Fibroblast of mammary gland (primary cell): Measurements from ENCODE around the gene NOXA1.

Experiments used
- DNase-seq: peaks from one replicate; pipeline ENCODE4 v3.0.0-alpha.2; 2010; ENCODE audit warnings: low read depth
- H3K4me3 ChIP-seq: 2 replicates; pipeline ENCODE4 v1.5.1; 2011; ENCODE audit warnings: low read depth, mild to moderate bottlenecking, low read length, moderate library complexity; ENCODE audit not compliant: control insufficient read depth
- TF ChIP-seq, protein P1 (sequence below): conservative IDR thresholded peaks from 2 replicates; pipeline ENCODE4 v1.5.1; 2011; ENCODE audit warnings: low read depth, low read length, inconsistent platforms; ENCODE audit not compliant: control insufficient read depth, insufficient read depth

The NOXA1 gene

DNA sequence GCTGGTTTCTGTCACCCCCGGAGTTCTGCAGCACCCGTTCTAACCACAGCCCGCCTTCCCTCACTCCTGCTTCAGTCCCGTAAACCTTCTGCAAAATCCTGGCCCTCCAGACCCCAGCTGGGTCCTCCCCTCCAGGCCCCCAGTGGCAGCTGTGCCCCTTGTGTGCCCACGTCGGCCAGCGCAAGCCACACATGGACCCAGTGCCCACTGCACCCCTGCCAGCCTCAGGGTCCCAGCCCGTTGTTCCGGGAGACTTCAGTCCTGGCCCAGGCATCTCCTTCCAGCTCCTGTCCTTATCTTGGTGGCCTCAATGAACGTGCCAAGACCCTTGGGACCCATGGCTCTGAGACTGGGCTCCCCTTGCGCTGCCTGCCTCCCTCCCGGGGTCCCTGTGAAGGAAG is 43.4 kb upstream of the NOXA1 start:
- no peak for DNase-seq
- no peak overlapping the region for H3K4me3 ChIP-seq
- TF ChIP-seq, protein P1, sequence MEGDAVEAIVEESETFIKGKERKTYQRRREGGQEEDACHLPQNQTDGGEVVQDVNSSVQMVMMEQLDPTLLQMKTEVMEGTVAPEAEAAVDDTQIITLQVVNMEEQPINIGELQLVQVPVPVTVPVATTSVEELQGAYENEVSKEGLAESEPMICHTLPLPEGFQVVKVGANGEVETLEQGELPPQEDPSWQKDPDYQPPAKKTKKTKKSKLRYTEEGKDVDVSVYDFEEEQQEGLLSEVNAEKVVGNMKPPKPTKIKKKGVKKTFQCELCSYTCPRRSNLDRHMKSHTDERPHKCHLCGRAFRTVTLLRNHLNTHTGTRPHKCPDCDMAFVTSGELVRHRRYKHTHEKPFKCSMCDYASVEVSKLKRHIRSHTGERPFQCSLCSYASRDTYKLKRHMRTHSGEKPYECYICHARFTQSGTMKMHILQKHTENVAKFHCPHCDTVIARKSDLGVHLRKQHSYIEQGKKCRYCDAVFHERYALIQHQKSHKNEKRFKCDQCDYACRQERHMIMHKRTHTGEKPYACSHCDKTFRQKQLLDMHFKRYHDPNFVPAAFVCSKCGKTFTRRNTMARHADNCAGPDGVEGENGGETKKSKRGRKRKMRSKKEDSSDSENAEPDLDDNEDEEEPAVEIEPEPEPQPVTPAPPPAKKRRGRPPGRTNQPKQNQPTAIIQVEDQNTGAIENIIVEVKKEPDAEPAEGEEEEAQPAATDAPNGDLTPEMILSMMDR = no peak

DNA sequence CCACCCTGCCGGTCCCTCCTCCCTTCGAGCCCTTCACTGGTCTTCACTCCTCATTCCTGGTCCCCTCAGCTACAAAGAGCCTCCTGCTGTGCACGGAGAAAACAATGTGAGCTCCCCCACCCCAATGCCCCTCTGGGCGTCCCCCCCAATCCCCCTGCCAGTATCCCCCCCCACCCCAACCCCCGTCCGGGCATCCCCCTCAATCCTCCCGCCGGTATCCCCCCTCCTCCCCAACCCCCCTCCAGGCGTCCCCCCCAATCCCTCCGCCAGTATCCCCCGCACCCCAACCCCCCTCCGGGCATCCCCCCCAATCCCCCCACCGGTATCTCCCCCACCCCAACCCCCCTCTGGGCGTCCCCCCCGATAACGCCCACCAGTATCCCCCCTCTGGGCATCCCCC is 43.0 kb upstream of the NOXA1 start:
- DNase-seq = no peak
- TF ChIP-seq, protein P1 = no peak
- no peak overlapping the region for H3K4me3 ChIP-seq

DNA sequence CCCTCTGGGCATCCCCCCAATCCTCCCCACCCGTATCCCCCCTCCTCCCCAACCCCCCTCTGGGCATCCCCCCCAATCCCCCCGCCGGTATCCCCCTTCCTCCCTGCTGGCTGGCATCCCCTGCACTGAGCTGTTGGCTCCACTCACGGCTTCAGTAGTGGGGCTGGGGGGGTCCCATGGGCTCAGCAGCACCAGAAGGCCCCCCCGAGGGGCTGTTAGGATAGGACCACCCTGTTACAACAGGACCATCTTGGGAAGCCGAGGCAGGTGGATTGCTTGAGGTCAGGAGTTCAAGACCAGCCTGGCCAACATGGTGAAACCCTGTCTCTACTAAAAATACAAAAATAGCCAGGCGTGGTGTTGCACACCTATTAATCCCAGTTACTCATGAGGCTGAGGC is 42.6 kb upstream of the NOXA1 start:
- TF ChIP-seq, protein P1 = no peak
- H3K4me3 ChIP-seq = no peak overlapping the region
- no peak for DNase-seq

DNA sequence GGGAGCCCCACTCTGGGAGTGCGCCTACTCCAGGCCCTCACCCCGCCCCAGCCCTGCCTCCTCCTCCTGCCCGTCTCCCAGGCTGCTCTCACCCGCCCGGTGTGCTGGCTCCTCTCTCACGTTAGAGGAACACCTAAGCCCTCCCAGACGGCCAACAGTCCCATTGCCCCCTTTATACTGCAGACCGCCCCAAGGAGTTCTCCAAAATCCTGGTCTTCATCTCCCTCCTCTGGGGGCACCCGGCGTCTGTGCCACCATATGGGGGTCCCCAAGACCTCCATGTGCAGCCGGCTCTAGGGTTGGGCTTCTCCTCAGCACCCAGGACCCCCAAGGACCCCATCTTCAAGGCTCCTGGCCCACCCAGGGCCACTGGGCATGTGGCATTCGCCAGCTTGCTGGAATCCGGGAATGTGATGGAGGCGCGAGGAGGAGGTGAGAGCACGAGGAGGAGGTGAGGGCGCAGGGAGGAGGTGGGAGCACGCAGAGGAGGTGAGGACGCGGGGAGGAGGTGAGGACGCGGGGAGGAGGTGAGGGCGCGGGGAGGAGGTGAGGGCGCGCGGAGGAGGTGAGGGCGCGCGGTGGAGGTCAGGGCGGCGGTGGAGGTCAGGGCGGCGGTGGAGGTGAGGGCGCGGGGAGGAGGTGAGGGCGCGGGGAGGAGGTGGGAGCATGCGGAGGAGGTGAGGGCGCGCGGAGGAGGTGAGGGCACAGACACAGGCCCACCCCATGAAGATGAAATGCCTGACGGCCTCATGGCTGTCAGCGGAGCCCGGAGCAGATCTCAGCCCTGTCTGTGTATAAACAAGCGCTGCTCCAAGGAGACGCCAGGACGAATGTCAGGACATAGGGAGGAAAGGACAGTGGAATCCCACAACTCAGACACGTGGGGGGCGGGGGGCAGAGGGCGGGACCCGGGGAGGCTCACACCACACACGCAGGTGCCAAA is 41.4 kb upstream of the NOXA1 start:
- no peak for DNase-seq
- H3K4me3 ChIP-seq = no peak overlapping the region
- TF ChIP-seq, protein P1 = no peak

DNA sequence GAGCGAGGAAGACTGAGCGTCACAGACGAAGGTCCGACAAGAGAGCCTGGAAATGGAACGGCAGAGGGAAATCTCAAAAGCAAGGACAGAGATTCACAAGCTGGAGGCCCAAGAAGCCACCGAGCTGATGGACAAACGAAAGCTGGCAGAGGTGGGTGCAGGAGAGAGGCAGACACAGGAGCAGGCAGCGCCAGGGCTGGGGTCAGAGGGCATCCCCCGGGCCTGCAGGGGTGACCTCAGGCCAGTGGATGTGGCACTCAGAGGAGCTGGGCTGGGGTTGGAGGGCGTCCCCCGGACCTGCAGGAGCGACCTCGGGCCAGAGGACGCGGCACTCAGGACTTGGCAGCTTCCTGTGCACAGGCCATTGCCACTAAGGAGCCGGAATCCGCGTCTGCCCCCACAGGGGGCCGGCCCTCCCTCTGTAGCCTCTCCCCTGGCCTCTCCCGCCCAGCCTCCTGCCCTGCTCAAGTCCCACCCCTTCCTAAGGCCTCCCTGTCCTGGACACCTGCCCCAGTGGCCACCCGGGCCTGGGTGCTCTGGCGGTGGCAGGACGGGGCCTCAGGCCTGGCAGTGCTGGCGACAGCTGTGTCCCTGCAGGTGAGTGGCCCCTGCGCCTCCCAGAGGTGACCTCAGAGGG is 40.6 kb upstream of the NOXA1 start:
- TF ChIP-seq, protein P1 = no peak
- H3K4me3 ChIP-seq = no peak overlapping the region
- DNase-seq = no peak

DNA sequence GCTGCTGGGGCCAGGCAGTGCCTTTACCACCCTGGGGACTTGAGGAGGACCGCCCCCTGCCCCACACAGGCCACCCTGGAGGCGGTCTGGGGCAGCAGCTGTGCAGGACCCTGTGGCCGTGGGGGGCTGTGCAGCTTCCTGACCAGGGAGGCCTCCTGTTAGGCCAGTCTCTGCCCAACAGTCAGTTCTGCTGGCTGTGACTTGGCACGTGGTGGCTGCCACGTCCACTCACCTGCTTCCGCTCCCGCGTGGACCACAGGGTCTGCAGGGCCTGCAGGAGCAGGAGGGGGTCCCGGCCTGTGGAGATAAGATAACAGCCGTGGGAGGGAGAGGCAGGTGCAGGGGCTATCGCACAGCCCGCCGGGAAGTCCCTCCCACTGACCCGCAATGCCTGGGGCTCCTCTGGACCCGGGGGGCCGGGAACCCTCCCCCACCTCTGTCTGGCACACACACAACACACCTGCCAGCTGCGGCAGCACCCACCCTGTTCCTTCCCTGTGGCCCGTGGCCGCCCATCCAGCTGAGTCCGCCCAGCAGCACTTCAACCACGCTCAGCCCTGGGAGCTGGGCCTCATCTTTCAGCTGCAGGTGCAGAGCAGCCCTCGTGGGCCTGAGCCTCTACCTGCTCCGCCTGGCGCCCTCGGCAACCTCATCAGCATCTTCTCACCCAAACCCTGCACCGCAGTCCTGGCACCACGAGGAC is 40.0 kb upstream of the NOXA1 start:
- TF ChIP-seq, protein P1 = no peak
- DNase-seq = no peak
- no peak overlapping the region for H3K4me3 ChIP-seq
